Endothelial cell of umbilical vein (primary cell): ENCODE results near the gene GPR137B. TPM values are rescaled to one million over a fixed set of nuclear protein-coding genes. Genes with fewer than 3 reads are reported as not detected.

ENCODE experiments used
- BruUV-seq: library from RNA; stranded (reverse); fragments of 400-500 nt; replicated peaks from 2 replicates; lab custom pipeline; 2021; lab: Mats Ljungman, UMichigan
- CTCF ChIA-PET: fragments of 300-600, 350-600 bp; sonication (Branson Sonifier 250); formaldehyde crosslinking; loops from one replicate; lab custom pipeline; 2021; ENCODE audit warnings: antibody characterized with exemption, inconsistent platforms; lab: Charles Lee
- POLR2A ChIA-PET: fragments of 300-600, 350-600 bp; sonication (Branson Sonifier 250); formaldehyde crosslinking; loops from one replicate; lab custom pipeline; 2021; ENCODE audit warnings: antibody characterized with exemption, inconsistent platforms; lab: Charles Lee
- DNase-seq: peaks from one replicate; pipeline ENCODE4 v3.0.0-alpha.2; 2011; ENCODE audit warnings: low read depth, low spot score
- FAIRE-seq: peaks from 2 replicates; lab custom pipeline; 2011; peaks lifted over from hg19 to GRCh38; lab: Jason Lieb, UNC
- H2AFZ ChIP-seq: 2 replicates; pipeline ENCODE4 v1.6.0; 2012; ENCODE audit warnings: low read depth, low read length, control low read depth, inconsistent platforms
- H3K27ac ChIP-seq: 2 replicates; pipeline ENCODE4 v1.5.1; 2011; ENCODE audit warnings: low read depth, mild to moderate bottlenecking, control low read depth, low read length, moderate library complexity; ENCODE audit not compliant: insufficient read depth
- H3K27me3 ChIP-seq, 2 experiments: 2 replicates each; pipeline versions ENCODE4 v1.6.0 to v1.6.1; 2011; ENCODE audit warnings: low read length in 2 of 2, mixed read lengths in 1 of 2; ENCODE audit not compliant: control insufficient read depth in 2 of 2, insufficient read depth in 2 of 2
- H3K36me3 ChIP-seq, 2 experiments: 2 replicates in 1 of 2; 3 replicates in 1 of 2; pipeline ENCODE4 v1.5.1; 2011; ENCODE audit warnings: low read length in 2 of 2, mild to moderate bottlenecking in 1 of 2, moderate library complexity in 1 of 2; ENCODE audit not compliant: control insufficient read depth in 2 of 2, insufficient read depth in 2 of 2; ENCODE audit errors: extremely low read depth in 1 of 2
- H3K4me1 ChIP-seq: 3 replicates; pipeline ENCODE4 v1.5.1; 2011; ENCODE audit warnings: mild to moderate bottlenecking, low read length; ENCODE audit not compliant: control insufficient read depth, insufficient read depth; ENCODE audit errors: extremely low read depth
- H3K4me2 ChIP-seq: 2 replicates; pipeline ENCODE4 v1.6.1; 2011; ENCODE audit warnings: low read length, control low read depth, mixed read lengths; ENCODE audit not compliant: insufficient read depth
- H3K4me3 ChIP-seq, 3 experiments: fragments of 200-600 bp in 1 of 3; sonication (generic), shearing (Covaris generic) in 1 of 3; replicated peaks in 1 of 3; 2 replicates each; pipeline ENCODE4 v1.5.1; 2011 to 2016; ENCODE audit warnings: control low read depth in 3 of 3, low read length in 3 of 3, mild to moderate bottlenecking in 2 of 3, inconsistent platforms in 1 of 3, low read depth in 1 of 3, moderate library complexity in 1 of 3; ENCODE audit not compliant: insufficient read depth in 1 of 3
- H3K79me2 ChIP-seq: 2 replicates; pipeline ENCODE4 v1.6.0; 2012; ENCODE audit warnings: low read length, inconsistent platforms; ENCODE audit not compliant: control insufficient read depth, insufficient read depth
- H3K9ac ChIP-seq: replicated peaks from 2 replicates; pipeline ENCODE3; 2011; ENCODE audit warnings: low read length, control low read depth; ENCODE audit not compliant: insufficient read depth; ENCODE audit errors: extremely low read depth
- H3K9me1 ChIP-seq: replicated peaks from 3 replicates; pipeline ENCODE4 v1.6.0; 2011; ENCODE audit warnings: mild to moderate bottlenecking, low read length; ENCODE audit not compliant: control insufficient read depth, insufficient read depth; ENCODE audit errors: extremely low read depth
- H3K9me3 ChIP-seq: replicated peaks from 2 replicates; pipeline ENCODE4 v1.5.1; 2012; ENCODE audit warnings: low read length, inconsistent platforms; ENCODE audit not compliant: control insufficient read depth, insufficient read depth
- H4K20me1 ChIP-seq: replicated peaks from 2 replicates; pipeline ENCODE3; 2011; ENCODE audit warnings: mild to moderate bottlenecking, low read length; ENCODE audit not compliant: control insufficient read depth, insufficient read depth; ENCODE audit errors: extremely low read depth
- CTCF ChIP-seq, 2 donors: IDR thresholded peaks; 1 replicate in 1 of 2; 2 replicates in 1 of 2; pipeline ENCODE4 v1.5.1; 2011; ENCODE audit warnings: low read length in 2 of 2, mild to moderate bottlenecking in 2 of 2, moderate library complexity in 2 of 2, control low read depth in 1 of 2, inconsistent platforms in 1 of 2, low read depth in 1 of 2; ENCODE audit not compliant: insufficient read depth in 1 of 2; ENCODE audit errors: extremely low read depth in 1 of 2
- EZH2 ChIP-seq: IDR thresholded peaks from 2 replicates; pipeline ENCODE4 v1.6.1; 2012; ENCODE audit warnings: borderline replicate concordance, low read depth, mild to moderate bottlenecking, moderate library complexity, low read length, inconsistent platforms; ENCODE audit not compliant: severe bottlenecking
- FOS ChIP-seq: IDR thresholded peaks from 2 replicates; pipeline ENCODE4 v1.6.1; 2011; ENCODE audit warnings: mild to moderate bottlenecking, low read length, moderate library complexity, borderline replicate concordance; ENCODE audit not compliant: insufficient read depth
- GATA2 ChIP-seq: IDR thresholded peaks from 2 replicates; pipeline ENCODE4 v1.7.0; 2011; ENCODE audit warnings: low read depth, mild to moderate bottlenecking, moderate library complexity, mixed read lengths, low read length; ENCODE audit not compliant: insufficient read length, insufficient read depth
- JUN ChIP-seq: IDR thresholded peaks from 2 replicates; pipeline ENCODE4 v1.6.1; 2011; ENCODE audit warnings: borderline replicate concordance, low read depth; ENCODE audit not compliant: insufficient read length, insufficient read depth
- MYC ChIP-seq: IDR thresholded peaks from one replicate; pipeline ENCODE4 v1.6.1; 2011; ENCODE audit warnings: mild to moderate bottlenecking, low read depth, low read length
- POLR2A ChIP-seq: IDR thresholded peaks from 2 replicates; pipeline ENCODE4 v1.6.1; 2012; ENCODE audit warnings: low read depth, mild to moderate bottlenecking, control low read depth, low read length
- POLR2AphosphoS5 ChIP-seq: IDR thresholded peaks from 2 replicates; pipeline ENCODE4 v1.6.1; 2012; ENCODE audit warnings: low read depth, mild to moderate bottlenecking, control low read depth, low read length, moderate library complexity; ENCODE audit not compliant: insufficient read depth
- dilution Hi-C: fragments of 300-500 bp; cut with MboI; formaldehyde crosslinking; loops from one replicate; pipeline ENCODE4 v1.15.0; 2019; ENCODE audit warnings: low sequenced_read_pairs; ENCODE audit not compliant: extremely low pct_ligation_motif_present
- intact Hi-C: fragments of 100-400 bp; cut with micrococcal nuclease; formaldehyde crosslinking; loops from one replicate; pipeline ENCODE4 v1.10.0; 2022
- polyA plus RNA-seq, 4 experiments: library from polyadenylated mRNA; depleted of rRNA in 3 of 4; stranded (reverse) in 3 of 4; unstranded in 1 of 4; fragments of >200 nt; gene quantifications; 2 replicates each; pipeline versions ENCODE4 v1.2.1 to v1.2.3, GENCODE V29; 2011 to 2012; ENCODE audit warnings: missing spikeins in 1 of 4
- total RNA-seq: library from RNA; stranded (reverse); gene quantifications from 2 replicates; pipeline ENCODE4 v1.2.3, GENCODE V29; 2021
- TF ChIP-seq, protein P1 (sequence below): IDR thresholded peaks from 2 replicates; pipeline ENCODE4 v1.6.1; 2011; ENCODE audit not compliant: insufficient read depth, insufficient read length

The GPR137B gene
- total and polyA plus RNA-seq, 2 donors (not counting 3 experiments of a cell fraction or from before 2014, with no cell fraction given), result 7.8 to 11.9 TPM

GRCh38 chr1:236108027-236108648, 34.2 kb upstream of the GPR137B start:
- H3K36me3 ChIP-seq, result no peaks in the 10 kb centered on the region
- no TSS peak for BruUV-seq
- H3K4me2 ChIP-seq, result no peak overlapping the region
- FAIRE-seq (no peak), DNase-seq (no peak)
- no peak overlapping the region for H3K9ac ChIP-seq
- no peak for TF ChIP-seq MYC
- TF ChIP-seq, protein P1, sequence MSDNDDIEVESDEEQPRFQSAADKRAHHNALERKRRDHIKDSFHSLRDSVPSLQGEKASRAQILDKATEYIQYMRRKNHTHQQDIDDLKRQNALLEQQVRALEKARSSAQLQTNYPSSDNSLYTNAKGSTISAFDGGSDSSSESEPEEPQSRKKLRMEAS, result no peak
- no peak for TF ChIP-seq EZH2
- TF ChIP-seq CTCF (IDR thresholded peaks at IDR 0.05; ENCODE audit: extremely low read depth in 1 of 2, insufficient read depth in 1 of 2, low read depth in 1 of 2, low read length in 2 of 2), result no peak
- TF ChIP-seq POLR2AphosphoS5, result no peak
- TF ChIP-seq GATA2, result no peak
- no peak for TF ChIP-seq POLR2A
- no peak for TF ChIP-seq JUN
- no peak for TF ChIP-seq FOS
- no peaks in the 10 kb centered on the region for H4K20me1 ChIP-seq
- no peak overlapping the region for H2AFZ ChIP-seq
- dilution Hi-C loops, result no loop called here
- H3K27ac ChIP-seq, result no peak overlapping the region
- POLR2A ChIA-PET, result no interaction called here
- no peaks in the 10 kb centered on the region for H3K9me1 ChIP-seq
- no peaks in the 10 kb centered on the region for H3K4me1 ChIP-seq
- CTCF ChIA-PET, result interaction anchor here (0.6 to 2.1 kb wide), 12 partner anchors 177 to 1454 kb away, joined by 3 to 9 read pairs (median 5); no protein-coding TSS in a partner anchor
- H3K27me3 ChIP-seq, result no peaks in the 10 kb centered on the region
- no peaks in the 10 kb centered on the region for H3K79me2 ChIP-seq
- no peak overlapping the region for H3K4me3 ChIP-seq
- H3K9me3 ChIP-seq, result no peaks in the 10 kb centered on the region
- intact Hi-C loops, result loop anchor here (2.0 kb wide), 1 partner anchor 497 kb away; the partner anchor contains the start of gene HEATR1
